ENCODE results near the gene MAP3K8.

The MAP3K8 gene

DNA sequence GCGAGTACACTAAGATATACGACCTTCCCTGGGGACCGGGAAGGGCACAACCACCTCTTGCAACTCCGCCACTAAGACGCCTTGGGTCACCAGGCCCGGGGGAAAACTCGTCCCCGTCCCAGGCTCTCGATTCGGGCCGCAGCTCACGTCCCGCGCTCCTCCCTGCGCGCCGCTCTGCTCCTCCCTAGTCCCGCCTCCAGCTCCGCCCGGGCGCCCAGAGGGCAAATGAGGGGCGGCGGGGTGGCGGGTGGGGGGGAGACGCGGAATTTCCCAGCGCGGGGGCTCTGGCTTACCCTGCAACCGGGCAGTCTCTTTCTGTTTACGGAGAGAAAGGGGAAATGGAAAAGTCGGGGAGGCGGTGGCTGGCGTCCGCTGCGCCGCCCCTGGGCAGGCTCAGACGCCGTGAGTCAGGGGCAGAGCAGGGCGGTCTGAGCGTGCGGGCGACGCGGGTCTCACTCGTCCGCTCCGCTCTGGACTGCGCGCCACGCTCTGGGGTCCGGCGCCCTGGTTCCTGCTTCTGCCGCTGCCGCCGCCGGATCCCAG, at the start of gene MAP3K8:
MAP3K8 (plus strand) TSS at position 455 of the 543 bp plus-strand sequence. CDS start 4,755 bp downstream, outside the sequence.
- peak; percentile 69 for DNase-seq

DNA sequence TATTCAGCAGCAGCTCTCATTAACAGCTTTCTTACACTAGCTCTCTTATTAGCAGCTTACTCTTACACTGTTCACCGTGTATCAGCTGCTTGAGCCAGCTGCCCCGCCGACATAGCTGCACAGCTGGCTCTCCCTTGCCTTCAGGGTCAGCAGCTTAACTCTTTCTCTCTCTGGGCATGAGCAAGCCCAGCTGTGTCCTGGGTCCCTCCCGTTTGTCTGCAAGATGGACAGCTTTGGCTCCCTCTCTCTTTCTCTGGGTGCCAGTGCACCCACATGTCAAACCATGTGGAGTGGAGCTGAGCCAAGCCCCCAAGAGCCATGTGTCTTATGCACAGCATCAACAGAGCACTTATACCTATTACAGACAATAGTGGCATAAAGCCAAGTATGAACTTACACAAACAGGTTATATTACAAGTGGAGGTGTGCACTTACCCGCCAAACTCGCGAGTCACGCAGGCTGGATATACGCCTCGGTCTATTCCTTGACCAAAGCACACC, 49.2 kb upstream of the MAP3K8 start:
- no peak for DNase-seq

GRCh38 chr10:30386801-30387588, 47.0 kb upstream of the MAP3K8 start:
- DNase-seq: no peak

DNA sequence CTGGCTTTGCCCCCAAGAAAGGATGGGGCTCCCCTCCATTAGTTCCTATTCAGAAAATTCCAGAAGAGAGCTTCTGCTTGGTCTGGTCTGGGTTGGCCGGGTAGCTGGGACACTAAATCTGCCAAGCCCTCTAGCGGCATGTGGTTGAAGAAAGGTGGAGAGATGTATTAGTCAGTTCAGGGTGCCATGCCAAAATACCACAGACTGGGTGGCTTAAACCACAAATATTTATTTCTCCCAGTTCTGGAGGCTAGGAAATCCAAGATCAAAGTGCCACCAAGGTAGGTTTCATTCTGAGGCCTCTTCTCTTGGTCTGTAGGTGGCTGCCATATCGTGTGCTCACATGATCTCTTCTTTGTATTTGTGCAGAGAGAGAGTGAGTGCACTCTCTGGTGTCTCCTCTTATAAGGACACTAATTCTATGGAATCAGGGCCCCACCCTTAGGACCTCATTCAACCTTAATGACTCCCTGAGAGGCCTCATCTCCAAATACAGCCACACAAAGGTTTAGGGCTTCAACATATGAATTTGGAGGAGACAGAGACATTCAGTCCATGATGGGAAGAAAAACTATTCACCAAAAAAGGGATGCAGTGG, 46.2 kb upstream of the MAP3K8 start:
- no peak for DNase-seq

- DNase-seq: no peak
Observed at GRCh38 chr10:30389543-30389942, 44.4 kb upstream of the MAP3K8 start.

DNA sequence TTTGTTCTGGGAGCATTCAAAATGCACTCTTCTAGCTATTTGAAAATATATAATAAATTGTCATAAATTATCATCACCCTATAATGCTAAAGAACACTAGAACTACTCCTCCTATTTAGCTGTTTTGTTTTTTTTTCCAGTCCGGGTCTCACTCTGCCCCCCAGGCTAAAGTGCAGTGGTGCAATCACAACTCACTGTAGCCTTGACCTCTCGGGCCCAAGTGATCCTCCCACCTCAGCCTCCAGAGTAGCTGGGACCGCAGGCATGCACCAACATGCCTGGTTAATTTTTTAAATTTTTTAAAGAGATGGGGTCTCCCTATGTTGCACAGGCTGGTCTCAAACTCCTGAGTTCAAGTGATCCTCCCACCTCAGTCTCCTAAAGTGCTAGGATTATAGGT, 43.8 kb upstream of the MAP3K8 start:
- no peak for DNase-seq

GRCh38 chr10:30391266-30391665, 42.7 kb upstream of the MAP3K8 start:
- no peak for DNase-seq

- DNase-seq: peak; percentile 68
Observed at GRCh38 chr10:30392564-30392990, 41.4 kb upstream of the MAP3K8 start.

DNA sequence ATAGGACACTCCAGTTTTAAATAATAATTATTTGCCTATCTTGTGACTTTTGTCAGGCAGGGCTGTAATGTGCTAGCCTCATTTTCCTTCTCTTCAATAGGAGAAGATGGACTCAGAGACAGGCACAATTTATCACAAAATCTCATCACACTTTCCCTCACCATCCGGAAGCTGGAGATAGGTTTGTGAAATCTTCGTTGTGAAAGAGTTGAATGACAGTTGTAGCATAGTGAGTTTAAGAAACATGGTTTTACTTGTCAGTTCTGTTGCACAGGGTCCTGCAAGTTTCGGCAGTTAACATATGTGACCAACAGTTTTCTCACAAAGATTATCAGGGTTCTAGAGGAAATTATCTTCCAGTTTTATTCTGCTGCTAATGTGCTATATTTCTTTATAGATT, 37.7 kb upstream of the MAP3K8 start:
- no peak for DNase-seq

DNA sequence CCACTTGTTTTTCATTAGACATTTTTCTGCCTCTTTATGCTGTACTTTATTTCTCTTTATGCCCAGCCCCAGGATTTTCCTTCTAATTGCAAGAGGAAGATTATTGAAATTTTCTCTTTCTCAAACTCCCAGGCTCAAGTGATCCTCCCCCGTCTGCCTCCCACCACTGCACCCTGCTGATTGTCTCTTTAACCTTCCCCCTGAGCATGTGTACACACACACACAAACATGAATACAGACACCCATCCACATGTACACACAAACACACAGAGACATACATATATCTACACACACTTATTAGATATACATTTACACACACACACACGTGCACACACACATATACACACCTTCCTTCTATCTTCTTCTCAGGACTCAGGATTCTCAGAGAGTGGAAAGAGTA, 37.3 kb upstream of the MAP3K8 start:
- DNase-seq: no peak

- DNase-seq: no peak
Observed at GRCh38 chr10:30398193-30398592, 35.8 kb upstream of the MAP3K8 start.

GRCh38 chr10:30398788-30399187, 35.2 kb upstream of the MAP3K8 start:
- no peak for DNase-seq

DNA sequence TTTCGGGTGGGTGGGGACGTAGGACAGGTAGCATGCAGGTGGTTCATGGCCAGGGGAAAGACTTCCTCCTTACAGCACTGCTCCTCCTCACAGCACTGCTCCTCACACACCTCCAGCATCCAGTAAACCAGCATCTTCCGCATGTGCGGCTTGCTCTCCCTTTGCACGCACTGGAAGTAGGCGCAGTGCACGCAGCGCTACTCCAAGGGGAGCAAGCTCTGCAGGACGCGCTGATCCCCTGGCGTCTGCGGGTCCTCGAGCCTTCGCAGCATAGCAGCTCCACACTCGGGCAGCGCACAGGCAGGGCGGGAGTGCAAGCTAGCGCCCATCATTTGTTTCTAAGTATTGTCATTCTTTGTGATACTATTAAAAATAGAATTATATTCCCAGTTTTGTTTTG, 30.5 kb upstream of the MAP3K8 start:
- no peak for DNase-seq

DNA sequence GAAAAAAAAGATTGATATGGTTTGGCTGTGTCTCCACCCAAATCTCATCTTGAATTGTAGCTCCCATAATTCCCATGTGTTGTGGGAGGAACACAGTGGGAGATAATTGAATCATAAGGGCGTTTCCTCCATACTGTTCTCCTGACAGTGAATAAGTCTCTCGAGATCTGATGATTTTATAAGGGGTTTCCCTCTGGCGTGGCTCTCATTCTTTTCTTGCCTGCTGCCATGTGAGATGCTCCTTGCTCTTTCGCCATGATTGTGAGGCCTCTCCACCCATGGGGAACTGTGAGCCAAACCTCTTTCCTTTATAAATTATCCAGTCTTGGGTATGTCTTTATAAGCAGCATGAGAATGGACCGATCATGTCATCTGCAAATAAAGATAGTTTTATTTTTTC, 29.4 kb upstream of the MAP3K8 start:
- no peak for DNase-seq

DNA sequence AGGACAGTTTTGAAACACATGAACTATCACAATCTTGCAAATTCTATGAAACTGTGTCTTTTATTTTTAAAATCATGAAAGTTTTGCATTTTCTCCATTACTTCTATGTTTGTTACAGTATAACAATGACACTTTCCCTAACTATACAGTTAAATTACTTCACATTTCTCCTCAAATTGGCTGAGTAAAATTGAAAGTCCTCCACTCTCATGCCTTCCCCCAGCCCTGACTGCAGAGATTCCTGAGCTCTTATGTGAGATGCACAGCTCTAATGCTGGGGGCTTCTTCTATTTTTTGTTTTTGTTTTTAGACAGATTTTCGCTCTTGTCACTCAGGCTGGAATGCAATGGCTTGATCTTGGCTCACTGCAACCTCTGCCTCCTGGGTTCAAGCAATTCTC, 22.7 kb upstream of the MAP3K8 start:
- DNase-seq: no peak

- no peak for DNase-seq
Observed at GRCh38 chr10:30412901-30413300, 21.1 kb upstream of the MAP3K8 start.

DNA sequence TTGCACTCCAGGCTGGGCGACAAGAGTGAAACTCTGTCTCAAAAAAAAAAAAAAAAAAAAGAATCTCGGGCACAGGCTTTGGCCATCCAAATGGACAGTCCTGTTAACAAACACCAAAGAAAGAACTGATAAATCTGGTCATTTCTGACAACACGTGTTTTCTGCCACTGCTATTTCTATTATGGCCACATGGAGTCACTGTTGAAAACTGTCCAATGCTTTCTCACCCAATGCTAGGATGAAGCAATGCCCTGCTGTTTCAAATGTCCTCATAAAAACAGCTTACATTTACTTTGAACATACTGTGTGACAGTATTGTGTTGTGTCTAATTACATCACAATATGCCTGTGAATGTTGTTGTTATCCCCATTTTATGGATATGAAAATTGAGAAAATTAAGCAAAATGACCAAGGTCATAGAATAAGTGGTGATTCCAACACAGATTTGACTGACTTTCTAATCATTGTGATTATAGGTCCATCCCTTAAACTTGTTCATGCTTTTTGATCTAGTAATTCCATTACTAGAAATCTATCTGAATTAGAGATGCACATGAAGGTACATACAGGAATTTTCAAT, 19.9 kb upstream of the MAP3K8 start:
- DNase-seq: no peak

GRCh38 chr10:30415593-30415992, 18.4 kb upstream of the MAP3K8 start:
- DNase-seq: no peak

DNA sequence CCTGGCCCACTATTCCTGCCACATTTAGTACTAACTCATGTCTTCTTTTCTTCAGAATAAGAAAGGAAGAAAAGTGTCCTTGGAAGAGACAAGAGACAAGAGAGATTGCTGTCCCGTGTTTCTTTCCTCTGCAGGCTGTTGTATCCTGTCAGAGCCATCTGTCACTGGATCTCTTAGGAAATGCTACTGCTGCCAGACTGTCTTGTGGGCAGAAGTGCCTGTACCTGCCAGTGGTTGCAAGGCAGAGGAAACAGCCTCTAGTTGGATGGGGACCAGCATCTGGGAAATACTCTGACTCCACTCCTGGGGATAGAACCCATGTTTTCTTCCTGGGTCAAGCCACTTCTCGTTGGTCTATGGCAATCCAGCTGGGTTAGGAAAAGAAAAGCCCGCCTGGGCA, 16.7 kb upstream of the MAP3K8 start:
- no peak for DNase-seq

- no peak for DNase-seq
Observed at GRCh38 chr10:30420266-30420665, 13.7 kb upstream of the MAP3K8 start.

DNA sequence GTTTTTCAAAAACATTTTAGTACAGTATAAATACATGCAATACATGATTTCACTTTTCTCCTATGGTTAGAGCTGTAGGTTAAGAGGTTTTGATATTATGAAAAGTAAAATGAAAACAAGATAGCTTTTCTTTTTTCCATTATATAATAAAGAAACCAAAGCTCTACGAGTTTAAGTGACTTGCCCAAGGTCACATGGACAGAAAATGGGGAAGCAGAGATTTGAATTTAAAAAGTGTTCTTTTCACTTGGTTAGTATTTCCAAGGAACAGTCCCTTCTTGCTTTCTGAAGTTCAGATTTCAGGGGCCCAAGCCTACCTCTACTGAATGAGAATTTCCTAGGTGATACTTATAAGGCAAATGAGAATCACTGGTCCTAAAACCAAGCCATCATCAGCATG, 13.2 kb upstream of the MAP3K8 start:
- no peak for DNase-seq

- DNase-seq: no peak
Observed at GRCh38 chr10:30422151-30422695, 11.8 kb upstream of the MAP3K8 start.

GRCh38 chr10:30422981-30423654, 10.9 kb upstream of the MAP3K8 start:
- no peak for DNase-seq
